Measurements from ENCODE around the gene PPDPF.
A peak's percentile ranks its signal among the peaks of the same experiment; 100 is the strongest.
"Not testable (repeated sequence)": the region's sequence is repeated elsewhere in the genome, so short reads cannot be mapped to it uniquely, and the experiment has no call there.

The PPDPF gene

DNA sequence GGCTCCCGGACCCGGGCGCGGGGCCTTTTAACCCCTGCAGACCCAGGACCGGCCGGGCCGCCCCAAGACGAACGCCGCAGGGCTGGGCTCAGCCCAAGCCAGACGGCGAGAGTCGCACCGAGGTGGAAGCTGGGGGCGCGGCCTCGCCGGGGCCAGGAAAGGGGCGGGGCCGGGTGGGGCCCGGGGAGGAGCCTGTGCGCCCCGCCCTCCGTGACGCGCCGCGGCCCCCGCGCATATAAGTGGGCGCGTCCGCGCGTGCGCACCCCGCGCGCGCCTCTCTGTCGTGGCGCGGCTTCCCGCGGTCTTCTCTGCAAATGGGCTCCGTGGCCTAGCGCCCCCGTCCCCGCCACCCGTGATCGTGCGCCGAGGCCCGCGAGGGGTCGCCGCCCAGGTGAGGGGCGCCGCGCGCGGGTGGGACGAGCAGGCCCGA, at the start of gene PPDPF:
TSS of gene PPDPF (plus strand) at position 262 of the 430 bp plus-strand sequence. CDS start 544 bp downstream, outside the sequence.
- DNase-seq (ENCODE audit: low spot score) = peak; percentile 100

- no peak for DNase-seq (ENCODE audit: low spot score)
These were observed 49.4 kb upstream of the PPDPF start for GRCh38 chr20:63471002-63471716.

DNA sequence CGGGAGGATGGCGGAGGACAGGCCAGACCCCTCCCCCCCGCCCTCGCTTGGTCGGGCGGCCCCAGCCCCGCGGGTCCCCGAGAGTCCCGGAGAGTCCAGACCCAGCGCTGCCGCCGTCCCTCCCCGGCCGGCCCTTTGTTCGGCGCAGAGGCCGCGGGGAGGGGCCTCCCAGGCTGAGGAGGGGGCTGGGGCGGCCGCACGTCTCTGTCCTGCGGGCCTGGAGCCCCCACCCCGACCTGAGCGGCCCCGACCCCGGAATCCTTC, 48.9 kb upstream of the PPDPF start:
- no peak for DNase-seq (ENCODE audit: low spot score)

GRCh38 chr20:63471981-63472831, 48.4 kb upstream of the PPDPF start, which contains the start of gene KCNQ2:
TSS of gene KCNQ2 (minus strand) at chr20:63472655. CDS start at chr20:63472463, 192 bp downstream.
- no peak for DNase-seq (ENCODE audit: low spot score)

DNA sequence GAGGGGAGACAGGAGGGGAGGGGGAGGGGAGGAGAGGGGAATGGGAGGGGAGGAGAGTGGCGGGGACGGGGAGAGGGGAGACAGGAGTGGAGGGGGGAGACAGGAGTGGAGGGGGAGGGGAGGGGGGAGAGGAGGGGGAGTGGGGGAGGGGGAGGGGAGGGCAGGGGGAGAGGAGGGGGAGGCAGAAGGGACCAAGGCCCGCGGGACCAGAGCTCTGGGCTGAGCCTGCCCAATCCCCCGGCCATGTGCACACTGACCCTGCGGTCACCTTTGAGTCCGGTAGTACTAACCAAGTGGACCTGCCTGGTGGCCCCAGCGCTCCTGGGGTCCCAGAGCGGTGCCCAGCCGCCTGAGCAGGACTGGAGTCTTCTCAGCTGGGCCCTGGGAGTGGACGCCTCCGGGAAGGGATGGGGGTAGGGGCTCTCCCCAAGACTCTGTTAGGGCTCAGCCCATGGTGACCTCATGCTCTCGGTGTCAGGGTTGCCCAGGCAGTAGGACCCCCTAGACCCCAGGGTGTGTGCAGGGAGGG, 47.6 kb upstream of the PPDPF start:
- no peak for DNase-seq (ENCODE audit: low spot score)

GRCh38 chr20:63473555-63474449, 46.8 kb upstream of the PPDPF start:
- DNase-seq (ENCODE audit: low spot score) = no peak

DNA sequence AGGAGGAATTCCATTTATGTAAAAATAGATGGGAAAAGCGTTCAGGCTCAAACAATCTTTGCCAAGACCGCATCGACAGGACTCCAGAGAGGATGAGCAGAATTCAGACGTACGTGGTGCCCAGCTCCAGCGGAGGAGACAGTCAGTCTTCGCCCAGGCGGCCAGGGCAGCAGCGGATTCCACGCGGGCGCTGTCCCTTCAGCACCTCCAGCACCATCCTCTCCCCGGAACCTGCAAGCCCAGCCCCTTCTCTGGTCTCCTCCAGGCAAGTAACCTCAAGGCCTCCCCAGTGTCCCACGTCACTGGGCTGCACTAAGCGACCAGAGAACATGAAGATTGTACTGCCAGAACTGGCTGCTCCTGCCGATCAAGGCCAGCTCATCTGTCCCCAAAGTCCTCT, 45.4 kb upstream of the PPDPF start:
- DNase-seq (ENCODE audit: low spot score) = peak; percentile 74

- no peak for DNase-seq (ENCODE audit: low spot score)
These were observed 43.4 kb upstream of the PPDPF start for GRCh38 chr20:63477061-63477616.

GRCh38 chr20:63477944-63478343, 42.6 kb upstream of the PPDPF start:
- no peak for DNase-seq (ENCODE audit: low spot score)

- no peak for DNase-seq (ENCODE audit: low spot score)
These were observed 41.9 kb upstream of the PPDPF start for GRCh38 chr20:63478346-63479302.

DNA sequence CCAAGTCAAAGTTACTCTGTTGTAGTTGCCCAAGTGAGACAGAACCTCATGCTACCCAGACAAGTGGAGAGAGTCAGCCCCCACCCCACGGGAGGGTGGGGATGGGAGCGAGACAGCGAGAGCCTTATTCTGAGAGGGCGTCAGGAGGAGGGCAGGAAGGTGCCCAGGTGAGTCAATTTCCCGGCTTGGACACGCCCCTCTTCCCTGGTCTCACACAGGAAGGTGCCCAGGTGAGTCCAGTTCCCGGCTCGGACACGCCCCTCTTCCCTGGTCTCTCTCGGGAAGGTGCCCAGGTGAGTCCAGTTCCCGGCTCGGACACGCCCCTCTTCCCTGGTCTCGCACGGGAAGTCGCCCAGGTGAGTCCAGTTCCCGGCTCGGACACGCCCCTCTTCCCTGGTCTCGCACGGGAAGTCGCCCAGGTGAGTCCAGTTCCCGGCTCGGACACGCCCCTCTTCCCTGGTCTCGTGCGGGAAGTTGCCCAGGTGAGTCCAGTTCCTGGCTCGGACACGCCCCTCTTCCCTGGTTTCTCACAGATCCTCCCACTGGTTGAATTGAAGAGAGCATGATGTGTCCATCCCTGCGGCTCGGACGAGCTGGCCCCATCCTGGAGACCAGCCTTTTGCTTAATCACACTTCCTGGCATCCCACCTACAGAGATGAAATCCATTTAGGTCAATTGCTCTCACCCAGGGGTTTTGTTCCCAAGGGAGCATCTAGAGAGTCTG, 40.7 kb upstream of the PPDPF start:
- DNase-seq (ENCODE audit: low spot score) = not testable (repeated sequence)

GRCh38 chr20:63481503-63481902, 39.1 kb upstream of the PPDPF start:
- no peak for DNase-seq (ENCODE audit: low spot score)

GRCh38 chr20:63482021-63482587, 38.5 kb upstream of the PPDPF start:
- DNase-seq (ENCODE audit: low spot score) = no peak

DNA sequence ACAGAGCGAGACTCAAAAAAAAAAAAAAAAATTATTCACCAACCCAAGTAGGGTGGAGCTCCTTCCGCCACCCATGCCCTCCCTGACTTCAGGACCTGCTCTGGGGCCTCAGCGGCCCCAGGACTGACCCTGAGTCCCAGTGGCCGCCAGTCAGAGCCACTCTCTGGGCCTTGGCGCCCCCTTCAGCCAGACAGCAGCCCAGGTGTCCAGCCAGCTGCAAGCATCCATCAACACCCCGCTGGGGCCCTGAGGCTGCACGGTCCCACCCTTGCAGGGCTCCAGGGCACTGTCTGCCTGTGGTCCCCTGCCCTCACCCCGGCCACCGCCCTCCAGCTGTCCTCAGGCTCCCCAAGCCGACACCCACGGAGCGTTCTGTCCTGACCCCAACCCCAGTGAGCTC, 36.7 kb upstream of the PPDPF start:
- no peak for DNase-seq (ENCODE audit: low spot score)

GRCh38 chr20:63484236-63484635, 36.3 kb upstream of the PPDPF start:
- no peak for DNase-seq (ENCODE audit: low spot score)

DNA sequence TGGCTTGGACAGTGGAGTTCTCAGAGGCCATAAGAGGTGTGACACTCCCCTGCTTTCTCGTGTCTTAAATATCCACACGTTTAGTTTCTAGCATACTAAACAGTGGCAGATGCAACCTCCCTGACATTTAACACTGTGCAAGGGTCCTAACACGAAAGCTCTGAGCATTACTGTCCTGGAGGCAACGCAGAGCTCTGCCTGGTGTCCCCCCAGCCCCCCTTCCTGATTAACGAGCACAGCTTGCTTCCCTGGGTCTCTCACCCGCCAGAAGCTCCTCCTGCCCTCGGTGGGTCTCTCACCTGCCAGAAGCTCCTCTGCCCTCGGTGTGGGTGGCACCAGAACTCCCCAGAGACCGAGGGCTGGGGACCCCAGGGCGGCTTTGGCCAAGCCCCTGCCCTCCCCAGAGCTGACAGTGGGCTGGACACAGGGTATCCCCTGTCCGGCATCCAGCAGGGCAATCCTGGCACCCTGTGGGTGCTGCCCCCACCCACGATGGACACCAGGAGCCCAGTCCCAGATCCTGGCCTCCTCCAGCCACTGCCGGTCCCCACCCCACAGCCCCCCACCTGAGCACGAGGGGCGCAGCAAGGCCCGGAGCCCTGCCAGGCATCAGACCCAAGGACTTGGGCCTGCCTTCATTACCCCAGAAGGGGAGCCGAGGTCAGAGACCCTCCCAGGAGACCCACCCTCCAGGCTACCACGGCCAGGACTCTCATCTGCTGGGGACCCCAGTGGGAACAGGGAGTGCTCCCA, 35.7 kb upstream of the PPDPF start:
- no peak for DNase-seq (ENCODE audit: low spot score)

DNA sequence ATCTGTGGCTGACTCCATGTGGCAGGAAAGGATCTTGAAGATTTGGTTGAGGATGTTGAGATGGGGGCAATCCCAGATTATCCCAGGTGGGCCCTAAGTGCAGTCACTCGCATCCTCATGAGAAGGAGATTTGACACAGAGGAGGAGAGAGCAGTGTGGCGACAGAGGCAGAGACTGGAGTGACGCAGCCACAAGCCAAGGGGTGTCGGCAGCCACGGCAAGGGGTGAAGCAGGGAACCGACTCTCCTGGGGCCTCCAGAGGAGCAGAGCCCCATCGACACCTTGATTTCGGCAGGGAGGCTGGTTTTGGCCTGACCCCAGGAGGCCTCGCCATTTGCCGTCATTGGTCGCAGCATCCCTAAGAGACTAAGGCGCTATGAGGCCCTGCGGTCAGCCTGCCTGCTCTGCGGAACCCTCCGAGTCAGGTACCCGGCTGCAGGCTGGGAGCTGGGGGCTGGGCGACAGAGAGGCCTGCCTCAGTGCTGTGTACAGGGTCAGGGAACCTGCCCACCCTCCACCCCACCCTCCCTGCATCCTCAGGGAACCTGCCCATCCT, 34.2 kb upstream of the PPDPF start:
- no peak for DNase-seq (ENCODE audit: low spot score)

DNA sequence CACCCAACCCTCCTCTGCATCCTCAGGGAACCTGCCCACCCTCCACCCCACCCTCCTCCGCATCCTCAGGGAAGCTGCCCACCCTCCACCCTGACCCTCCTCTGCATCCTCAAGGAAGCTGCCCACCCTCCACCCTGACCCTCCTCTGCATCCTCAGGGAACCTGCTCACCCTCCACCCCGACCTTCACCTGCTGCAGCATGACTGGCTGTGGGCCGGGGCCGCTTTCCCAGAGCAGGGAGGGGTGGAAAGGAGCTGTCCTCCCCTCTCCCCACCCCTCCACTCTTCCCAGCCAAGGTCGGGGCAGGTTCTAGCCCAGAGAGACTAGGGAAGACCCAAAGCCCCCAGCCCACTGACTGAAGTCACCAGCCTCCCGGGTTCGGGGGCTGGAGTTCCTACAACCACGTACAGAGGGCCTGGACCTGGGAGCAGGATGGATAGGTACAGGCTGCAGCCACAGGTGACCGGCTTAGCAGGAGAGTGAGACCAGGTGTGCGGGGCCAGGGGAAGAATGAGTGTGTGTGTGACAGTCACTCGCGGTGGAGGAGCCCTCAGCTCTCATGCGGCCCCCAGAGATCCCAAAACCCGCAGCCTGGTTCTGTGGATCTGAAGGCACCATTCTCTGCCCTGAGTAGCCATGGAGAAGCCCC, 33.3 kb upstream of the PPDPF start:
- DNase-seq (ENCODE audit: low spot score) = no peak
